DOHH2 (cell line): ENCODE measurements around the gene NRM.

Source experiments
- H3F3A ChIP-seq: fragments of 200-600 bp; sonication (generic), shearing (Covaris generic); 2 replicates; pipeline ENCODE4 v1.6.0; 2016; ENCODE audit warnings: antibody characterized with exemption, mild to moderate bottlenecking; ENCODE audit not compliant: control insufficient read depth, insufficient read depth
- H3K27ac ChIP-seq: fragments of 200-600 bp; sonication (generic); 2 replicates; pipeline ENCODE4 v1.5.1; 2014; ENCODE audit warnings: low read depth, mild to moderate bottlenecking, low read length, moderate library complexity
- H3K27me3 ChIP-seq: fragments of 200-600 bp; sonication (generic); 2 replicates; pipeline ENCODE4 v1.6.1; 2014; ENCODE audit warnings: mild to moderate bottlenecking, low read length, mixed read lengths; ENCODE audit not compliant: control insufficient read depth
- H3K36me3 ChIP-seq: fragments of 200-600 bp; sonication (generic); 2 replicates; pipeline ENCODE4 v1.6.1; 2014; ENCODE audit warnings: mild to moderate bottlenecking, low read length, moderate library complexity, mixed read lengths; ENCODE audit not compliant: control insufficient read depth
- H3K4me1 ChIP-seq: fragments of 200-600 bp; sonication (generic); 2 replicates; pipeline ENCODE4 v1.6.1; 2014; ENCODE audit warnings: mild to moderate bottlenecking, low read length, mixed read lengths; ENCODE audit not compliant: control insufficient read depth
- H3K4me2 ChIP-seq: fragments of 200-600 bp; sonication (generic); 2 replicates; pipeline ENCODE4 v1.6.0; 2014; ENCODE audit warnings: mild to moderate bottlenecking, low read length, moderate library complexity
- H3K4me3 ChIP-seq: fragments of 200-600 bp; sonication (generic); 2 replicates; pipeline ENCODE4 v1.5.1; 2014; ENCODE audit warnings: mild to moderate bottlenecking, low read length, mixed read lengths
- H3K79me2 ChIP-seq: fragments of 200-600 bp; sonication (generic); 2 replicates; pipeline ENCODE4 v1.6.1; 2014; ENCODE audit warnings: mild to moderate bottlenecking, low read length, mixed read lengths; ENCODE audit not compliant: control insufficient read depth
- H3K9me2 ChIP-seq: fragments of 200-600 bp; sonication (generic); replicated peaks from 2 replicates; pipeline ENCODE4 v1.6.1; 2014; ENCODE audit warnings: mild to moderate bottlenecking, low read length, mixed read lengths; ENCODE audit not compliant: control insufficient read depth
- H3K9me3 ChIP-seq: fragments of 200-600 bp; sonication (generic); 2 replicates; pipeline ENCODE4 v1.6.1; 2014; ENCODE audit warnings: antibody characterized with exemption, low read length, mixed read lengths; ENCODE audit not compliant: control insufficient read depth, insufficient read depth
- H4K20me1 ChIP-seq: fragments of 200-600 bp; sonication (generic); 2 replicates; pipeline ENCODE4 v1.6.0; 2014; ENCODE audit warnings: low read depth, mild to moderate bottlenecking, antibody characterized with exemption, low read length, moderate library complexity; ENCODE audit not compliant: control insufficient read depth, insufficient read depth
- EZH2phosphoT487 ChIP-seq: fragments of 200-600 bp; sonication (generic); IDR thresholded peaks from 2 replicates; pipeline ENCODE4 v1.6.1; 2017; ENCODE audit warnings: borderline replicate concordance, mild to moderate bottlenecking, antibody characterized with exemption, low read length, moderate library complexity, mixed read lengths
- TF ChIP-seq, protein P1 (sequence below): fragments of 200-600 bp; sonication (generic); IDR thresholded peaks from one replicate; pipeline ENCODE4 v1.5.1; 2014; ENCODE audit warnings: antibody characterized with exemption, mild to moderate bottlenecking, low read depth, low read length; ENCODE audit not compliant: poor library complexity, severe bottlenecking

NRM gene

DNA sequence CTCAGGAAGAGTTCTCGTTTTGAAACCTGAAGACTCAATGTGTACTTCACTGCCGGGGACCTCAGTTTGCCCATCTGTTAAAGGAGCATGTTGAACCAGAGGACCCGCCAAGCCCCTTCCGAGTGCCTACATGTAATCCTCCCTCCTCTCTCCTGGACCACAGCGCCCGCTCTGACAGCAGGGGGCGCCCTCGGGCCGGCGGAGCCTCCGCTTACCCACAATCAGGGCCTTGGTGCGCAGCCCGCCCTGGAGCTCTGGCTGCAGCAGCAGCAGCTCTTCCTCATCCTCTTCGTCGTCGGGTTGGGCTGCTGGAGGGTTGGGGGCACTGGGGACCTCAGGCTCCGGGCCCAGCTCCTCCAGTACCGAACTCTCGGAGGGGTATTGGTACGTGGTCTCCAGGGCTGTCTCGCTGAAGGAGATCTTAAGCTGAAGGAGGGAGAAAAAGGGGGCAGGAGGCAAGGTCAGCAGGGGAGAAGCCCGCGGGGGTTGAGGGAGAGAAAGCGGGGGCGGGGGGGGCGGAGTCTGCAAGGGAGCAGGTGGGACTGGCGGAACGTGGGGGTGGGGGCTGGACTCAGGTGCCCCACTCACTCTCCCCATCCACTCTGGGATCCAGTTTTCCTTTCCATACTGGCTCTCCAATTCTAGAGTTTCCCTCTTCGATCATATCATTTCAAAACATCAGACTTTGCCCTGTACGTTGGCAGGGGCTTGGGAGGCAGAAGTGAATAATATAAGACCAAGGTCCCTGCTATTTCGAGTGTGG is 11.6 kb downstream of the NRM start:
- TF ChIP-seq, protein P1, sequence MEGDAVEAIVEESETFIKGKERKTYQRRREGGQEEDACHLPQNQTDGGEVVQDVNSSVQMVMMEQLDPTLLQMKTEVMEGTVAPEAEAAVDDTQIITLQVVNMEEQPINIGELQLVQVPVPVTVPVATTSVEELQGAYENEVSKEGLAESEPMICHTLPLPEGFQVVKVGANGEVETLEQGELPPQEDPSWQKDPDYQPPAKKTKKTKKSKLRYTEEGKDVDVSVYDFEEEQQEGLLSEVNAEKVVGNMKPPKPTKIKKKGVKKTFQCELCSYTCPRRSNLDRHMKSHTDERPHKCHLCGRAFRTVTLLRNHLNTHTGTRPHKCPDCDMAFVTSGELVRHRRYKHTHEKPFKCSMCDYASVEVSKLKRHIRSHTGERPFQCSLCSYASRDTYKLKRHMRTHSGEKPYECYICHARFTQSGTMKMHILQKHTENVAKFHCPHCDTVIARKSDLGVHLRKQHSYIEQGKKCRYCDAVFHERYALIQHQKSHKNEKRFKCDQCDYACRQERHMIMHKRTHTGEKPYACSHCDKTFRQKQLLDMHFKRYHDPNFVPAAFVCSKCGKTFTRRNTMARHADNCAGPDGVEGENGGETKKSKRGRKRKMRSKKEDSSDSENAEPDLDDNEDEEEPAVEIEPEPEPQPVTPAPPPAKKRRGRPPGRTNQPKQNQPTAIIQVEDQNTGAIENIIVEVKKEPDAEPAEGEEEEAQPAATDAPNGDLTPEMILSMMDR, result peak; percentile 95
- no peak for TF ChIP-seq EZH2phosphoT487
- H3K4me1 ChIP-seq, result peaks cover 38% of the 10 kb centered on the region
- H3K27ac ChIP-seq, result peak overlapping the region; percentile 90
- H4K20me1 ChIP-seq, result peaks cover 11% of the 10 kb centered on the region
- peak overlapping the region; percentile 82 for H3K4me2 ChIP-seq
- peaks cover 57% of the 10 kb centered on the region for H3F3A ChIP-seq
- H3K36me3 ChIP-seq, result peaks cover 82% of the 10 kb centered on the region
- no peaks in the 10 kb centered on the region for H3K27me3 ChIP-seq
- no peaks in the 10 kb centered on the region for H3K9me3 ChIP-seq
- H3K79me2 ChIP-seq, result peaks cover 61% of the 10 kb centered on the region
- H3K4me3 ChIP-seq, result peak overlapping the region; percentile 88
- H3K9me2 ChIP-seq, result no peaks in the 10 kb centered on the region

DNA sequence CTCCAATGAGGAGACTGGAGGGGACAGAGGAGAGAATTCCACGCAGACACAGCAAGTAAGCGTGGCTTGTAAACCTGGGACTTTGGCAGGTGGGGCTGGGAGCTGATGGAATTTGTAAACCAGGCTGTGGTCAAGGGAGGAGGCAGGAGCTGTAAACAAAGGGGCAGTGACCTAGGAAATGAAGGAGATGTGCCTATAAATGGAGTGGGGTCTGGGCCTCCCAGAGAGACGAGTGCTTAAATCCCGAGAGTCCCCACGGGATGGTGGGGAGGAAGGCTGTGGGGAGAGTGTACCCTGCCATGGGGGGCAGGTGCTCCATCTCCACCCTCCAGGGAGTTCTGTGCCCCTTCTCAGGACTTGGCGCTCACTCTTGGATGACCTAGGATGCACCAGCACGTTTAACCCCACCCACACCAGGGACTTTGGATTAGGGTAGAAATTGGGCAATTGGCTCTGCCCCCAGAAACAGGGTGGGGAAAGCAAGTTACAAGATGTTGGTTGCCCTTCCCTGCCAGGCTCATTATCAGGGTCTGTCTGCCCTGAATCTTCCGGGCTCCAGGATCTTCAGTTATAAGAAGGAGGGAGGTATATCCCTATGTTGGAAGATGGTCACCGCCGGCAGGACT is 14.0 kb downstream of the NRM start:
- Histone ChIP-seq H3K27me3 (no peaks in the 10 kb centered on the region), H3K36me3 (peaks cover 64% of the 10 kb centered on the region), H3K4me3 (no peak overlapping the region), H3K4me1 (peaks cover 49% of the 10 kb centered on the region), H3F3A (peaks cover 49% of the 10 kb centered on the region), H3K9me3 (no peaks in the 10 kb centered on the region), H4K20me1 (peaks cover 11% of the 10 kb centered on the region), H3K27ac (no peak overlapping the region), H3K4me2 (no peak overlapping the region), H3K79me2 (peaks cover 48% of the 10 kb centered on the region), H3K9me2 (no peaks in the 10 kb centered on the region)
- TF ChIP-seq, protein P1, result no peak
- TF ChIP-seq EZH2phosphoT487, result no peak

DNA sequence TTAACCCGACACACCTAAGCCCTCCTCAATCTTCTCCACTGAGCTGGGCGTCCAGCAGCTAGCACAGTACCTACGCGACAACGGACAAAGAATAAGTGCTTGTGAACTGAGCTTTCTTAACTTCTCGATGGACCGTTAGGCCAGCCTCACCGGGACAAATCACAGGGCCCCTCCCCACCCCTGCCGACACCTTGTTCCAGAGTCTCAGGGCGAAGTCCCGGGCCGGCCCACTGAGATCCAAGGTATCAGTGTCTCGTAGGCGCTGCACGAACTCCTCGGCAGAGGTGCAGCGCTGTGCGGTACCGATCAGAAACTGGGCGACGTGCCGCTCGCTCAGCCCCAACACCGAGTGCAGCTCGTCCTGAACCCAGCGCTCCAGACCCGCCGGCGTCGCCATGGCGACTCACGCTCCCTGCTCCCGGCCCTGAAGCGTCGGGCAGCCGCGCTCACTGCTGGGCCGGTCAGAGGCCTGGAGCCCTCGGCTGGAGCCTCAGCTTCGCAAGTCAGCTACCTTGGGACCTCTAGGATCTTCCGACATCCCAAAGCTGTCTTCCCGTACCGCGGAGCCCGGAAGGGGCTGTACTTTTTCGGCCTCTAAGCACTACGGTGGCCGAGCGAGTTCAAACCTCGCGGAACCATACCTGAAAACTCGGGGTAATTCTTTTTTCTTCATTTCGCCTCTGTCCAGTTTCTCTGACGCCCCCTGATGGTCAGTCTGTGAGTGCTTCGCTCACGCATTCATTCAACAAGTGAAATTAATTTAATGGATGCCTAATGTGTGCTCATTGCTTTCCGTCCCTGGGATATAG is 18.1 kb downstream of the NRM start, which contains the start of gene DHX16:
TSS of gene DHX16 (minus strand) at position 562 of the 809 bp plus-strand sequence. CDS start at position 397, 165 bp downstream.
- peaks cover 47% of the 10 kb centered on the region for H3K36me3 ChIP-seq
- TF ChIP-seq, protein P1, result peak; percentile 94
- TF ChIP-seq EZH2phosphoT487, result no peak
- peaks cover 26% of the 10 kb centered on the region for H3K79me2 ChIP-seq
- no peaks in the 10 kb centered on the region for H4K20me1 ChIP-seq
- H3K27ac ChIP-seq, result no peak within 1 kb of the TSS; the same call in 1 of the 2 replicates
- H3K9me3 ChIP-seq, result no peaks in the 10 kb centered on the region
- H3K4me2 ChIP-seq, result peak within 1 kb of the TSS; percentile 68
- H3K4me1 ChIP-seq, result peaks cover 25% of the 10 kb centered on the region
- H3K27me3 ChIP-seq, result no peaks in the 10 kb centered on the region
- H3K4me3 ChIP-seq, result peak within 1 kb of the TSS; percentile 90
- H3K9me2 ChIP-seq, result no peaks in the 10 kb centered on the region
- peaks cover 26% of the 10 kb centered on the region for H3F3A ChIP-seq
